HepG2 (cell line): ENCODE results near the gene TMEM107. TPM values are rescaled to one million over a fixed set of nuclear protein-coding genes. Genes with fewer than 3 reads are reported as not detected.

Source experiments
- EEA1 ChIP-seq: sonication (generic); formaldehyde crosslinking; IDR thresholded peaks from 2 replicates; pipeline ENCODE4 v1.5.1; 2020; ENCODE audit warnings: mild to moderate bottlenecking, missing genetic modification reagents, borderline replicate concordance
- IRX3 ChIP-seq: sonication (generic); formaldehyde crosslinking; IDR thresholded peaks from 2 replicates; pipeline ENCODE4 v1.8.1; 2023; ENCODE audit warnings: mild to moderate bottlenecking, low read depth, missing genetic modification reagents, borderline replicate concordance
- NCOR1 ChIP-seq: fragments of 200-600 bp; sonication (generic); IDR thresholded peaks from 2 replicates; pipeline ENCODE4 v1.7.0; 2017; ENCODE audit warnings: antibody characterized with exemption, low read length, borderline replicate concordance
- SMARCE1 ChIP-seq: fragments of 450-650 bp; IDR thresholded peaks from 2 replicates; pipeline ENCODE4 v1.6.1; 2017; ENCODE audit warnings: borderline replicate concordance
- ZFAT ChIP-seq: sonication (generic); formaldehyde crosslinking; conservative IDR thresholded peaks from 2 replicates; pipeline ENCODE4 v1.8.1; 2023; ENCODE audit warnings: missing genetic modification reagents, inconsistent platforms
- ZNF232 ChIP-seq: sonication (generic); formaldehyde crosslinking; IDR thresholded peaks from 2 replicates; pipeline ENCODE4 v1.4.0; 2020; ENCODE audit warnings: missing genetic modification reagents, borderline replicate concordance
- ZNF3 ChIP-seq: IDR thresholded peaks from 2 replicates; pipeline ENCODE4 v1.7.0; 2017; ENCODE audit warnings: inconsistent platforms
- ZNF33B ChIP-seq: sonication (generic); formaldehyde crosslinking; IDR thresholded peaks from 2 replicates; pipeline ENCODE4 v1.5.1; 2020; ENCODE audit warnings: mild to moderate bottlenecking, missing genetic modification reagents
- ZNF431 ChIP-seq: sonication (generic); formaldehyde crosslinking; IDR thresholded peaks from 2 replicates; pipeline ENCODE4 v1.9.0; 2022; ENCODE audit warnings: missing genetic modification reagents, low read depth, mild to moderate bottlenecking, borderline replicate concordance
- ZNF543 ChIP-seq: sonication (generic); formaldehyde crosslinking; IDR thresholded peaks from 2 replicates; pipeline ENCODE4 v1.4.0; 2020; ENCODE audit warnings: mild to moderate bottlenecking, missing genetic modification reagents
- ZNF788 ChIP-seq: sonication (generic); formaldehyde crosslinking; IDR thresholded peaks from 2 replicates; pipeline ENCODE4 v1.5.0; 2020; ENCODE audit warnings: mild to moderate bottlenecking, missing genetic modification reagents, borderline replicate concordance
- ZSCAN22 ChIP-seq: sonication (generic); formaldehyde crosslinking; IDR thresholded peaks from 2 replicates; pipeline ENCODE4 v1.4.0; 2020; ENCODE audit warnings: mild to moderate bottlenecking, missing genetic modification reagents
- polyA plus RNA-seq, 8 experiments: library from polyadenylated mRNA; depleted of rRNA in 3 of 8; stranded (reverse) in 7 of 8; unstranded in 1 of 8; fragments of >200 nt; fragmentation: Illumina TruSeq in 4 of 8; extraction: Trizol in 4 of 8; gene quantifications; 2 replicates each; pipeline versions ENCODE4 v1.2.1 to v1.2.3, GENCODE V29; 2011 to 2016; ENCODE audit warnings: low read depth in 4 of 8, missing spikeins in 1 of 8, mixed read lengths in 1 of 8; ENCODE audit not compliant: insufficient read depth in 1 of 8
- total RNA-seq, 5 experiments: library from RNA; depleted of rRNA; stranded (reverse); fragments of >200 nt; fragmentation: Illumina TruSeq; extraction: Trizol; gene quantifications; 2 replicates each; pipeline ENCODE4 v1.2.3, GENCODE V29; 2016; ENCODE audit warnings: low read depth in 1 of 5
- TF ChIP-seq, protein P1 (sequence below): sonication (generic); formaldehyde crosslinking; IDR thresholded peaks from 2 replicates; pipeline ENCODE4 v1.4.0; 2020; ENCODE audit warnings: mild to moderate bottlenecking, missing genetic modification reagents
- TF ChIP-seq, protein P2 (sequence below): sonication (generic); formaldehyde crosslinking; IDR thresholded peaks from 2 replicates; pipeline ENCODE4 v1.5.0; 2020; ENCODE audit warnings: missing genetic modification reagents
- TF ChIP-seq, protein P3 (sequence below), 2 experiments: fragments of 450-650 bp in 1 of 2; sonication (generic) in 1 of 2; formaldehyde crosslinking in 1 of 2; IDR thresholded peaks; 2 replicates each; pipeline versions ENCODE4 v1.6.1 to v1.8.0; 2016 to 2022; ENCODE audit warnings: antibody characterized with exemption in 1 of 2, mild to moderate bottlenecking in 1 of 2, missing genetic modification reagents in 1 of 2

TMEM107 gene
- total and polyA plus RNA-seq, 2 of the 13 experiments (the other 11 are each of a cell fraction or from before 2014, with no cell fraction given): 7.2 to 15.3 TPM

DNA sequence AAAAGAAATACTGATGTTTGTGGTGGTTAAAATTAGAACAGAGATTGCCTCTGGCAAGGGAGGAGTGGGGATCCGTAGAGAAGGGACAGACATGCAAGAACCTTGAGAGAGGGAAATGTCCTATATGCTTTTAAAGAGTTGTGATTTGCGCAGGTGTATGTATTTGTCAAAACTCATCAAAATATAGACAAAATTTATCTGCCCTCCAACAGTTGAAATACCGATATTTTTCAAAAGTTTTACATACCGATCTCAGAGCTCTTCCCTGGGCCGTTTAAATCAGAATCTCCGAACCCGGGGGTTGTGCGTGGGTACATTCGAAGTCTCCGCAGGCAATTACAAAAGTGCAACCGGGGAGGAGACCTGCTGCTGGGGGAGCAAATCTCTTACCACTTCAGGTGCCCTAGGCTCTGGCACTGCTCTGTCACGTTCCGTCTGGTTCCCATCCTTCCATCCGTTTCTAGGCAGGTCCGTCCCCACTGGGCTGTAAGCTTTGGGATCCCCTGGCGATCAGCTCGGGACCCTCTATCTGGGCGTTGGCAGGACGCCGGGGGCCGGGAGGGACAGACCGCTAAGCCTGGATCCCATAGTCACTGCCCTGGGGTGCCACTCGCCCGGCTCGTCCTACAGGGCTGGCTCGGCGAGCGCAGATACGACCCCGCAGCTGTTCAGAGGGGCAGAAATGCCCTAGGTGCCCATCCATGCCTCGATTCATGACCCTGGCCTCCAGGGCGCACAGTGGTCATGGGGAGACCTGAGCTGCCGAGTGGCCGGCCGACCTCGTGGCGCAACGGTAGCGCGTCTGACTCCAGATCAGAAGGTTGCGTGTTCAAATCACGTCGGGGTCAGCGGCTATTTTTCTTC, 9.6 kb upstream of the TMEM107 start (continued):
- TF ChIP-seq IRX3 (no peak), NCOR1 (no peak; the same call in 1 of the 2 replicates), ZNF431 (no peak), ZNF3 (no peak), ZNF543 (CRISPR knock-in tag) (no peak; the same call in 1 of the 2 replicates), SMARCE1 (no peak), EEA1 (no peak), ZFAT (no peak), ZNF788 (CRISPR knock-in tag) (peak; percentile 75), ZSCAN22 (no peak), ZNF232 (CRISPR knock-in tag) (peak; percentile 46; the same call in 1 of the 2 replicates), ZNF33B (CRISPR knock-in tag) (no peak)
- TF ChIP-seq, protein P1, sequence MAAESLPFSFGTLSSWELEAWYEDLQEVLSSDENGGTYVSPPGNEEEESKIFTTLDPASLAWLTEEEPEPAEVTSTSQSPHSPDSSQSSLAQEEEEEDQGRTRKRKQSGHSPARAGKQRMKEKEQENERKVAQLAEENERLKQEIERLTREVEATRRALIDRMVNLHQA (CRISPR knock-in tag): no peak
- TF ChIP-seq, protein P2, sequence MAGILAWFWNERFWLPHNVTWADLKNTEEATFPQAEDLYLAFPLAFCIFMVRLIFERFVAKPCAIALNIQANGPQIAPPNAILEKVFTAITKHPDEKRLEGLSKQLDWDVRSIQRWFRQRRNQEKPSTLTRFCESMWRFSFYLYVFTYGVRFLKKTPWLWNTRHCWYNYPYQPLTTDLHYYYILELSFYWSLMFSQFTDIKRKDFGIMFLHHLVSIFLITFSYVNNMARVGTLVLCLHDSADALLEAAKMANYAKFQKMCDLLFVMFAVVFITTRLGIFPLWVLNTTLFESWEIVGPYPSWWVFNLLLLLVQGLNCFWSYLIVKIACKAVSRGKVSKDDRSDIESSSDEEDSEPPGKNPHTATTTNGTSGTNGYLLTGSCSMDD (CRISPR knock-in tag): no peak
- TF ChIP-seq, protein P3, sequence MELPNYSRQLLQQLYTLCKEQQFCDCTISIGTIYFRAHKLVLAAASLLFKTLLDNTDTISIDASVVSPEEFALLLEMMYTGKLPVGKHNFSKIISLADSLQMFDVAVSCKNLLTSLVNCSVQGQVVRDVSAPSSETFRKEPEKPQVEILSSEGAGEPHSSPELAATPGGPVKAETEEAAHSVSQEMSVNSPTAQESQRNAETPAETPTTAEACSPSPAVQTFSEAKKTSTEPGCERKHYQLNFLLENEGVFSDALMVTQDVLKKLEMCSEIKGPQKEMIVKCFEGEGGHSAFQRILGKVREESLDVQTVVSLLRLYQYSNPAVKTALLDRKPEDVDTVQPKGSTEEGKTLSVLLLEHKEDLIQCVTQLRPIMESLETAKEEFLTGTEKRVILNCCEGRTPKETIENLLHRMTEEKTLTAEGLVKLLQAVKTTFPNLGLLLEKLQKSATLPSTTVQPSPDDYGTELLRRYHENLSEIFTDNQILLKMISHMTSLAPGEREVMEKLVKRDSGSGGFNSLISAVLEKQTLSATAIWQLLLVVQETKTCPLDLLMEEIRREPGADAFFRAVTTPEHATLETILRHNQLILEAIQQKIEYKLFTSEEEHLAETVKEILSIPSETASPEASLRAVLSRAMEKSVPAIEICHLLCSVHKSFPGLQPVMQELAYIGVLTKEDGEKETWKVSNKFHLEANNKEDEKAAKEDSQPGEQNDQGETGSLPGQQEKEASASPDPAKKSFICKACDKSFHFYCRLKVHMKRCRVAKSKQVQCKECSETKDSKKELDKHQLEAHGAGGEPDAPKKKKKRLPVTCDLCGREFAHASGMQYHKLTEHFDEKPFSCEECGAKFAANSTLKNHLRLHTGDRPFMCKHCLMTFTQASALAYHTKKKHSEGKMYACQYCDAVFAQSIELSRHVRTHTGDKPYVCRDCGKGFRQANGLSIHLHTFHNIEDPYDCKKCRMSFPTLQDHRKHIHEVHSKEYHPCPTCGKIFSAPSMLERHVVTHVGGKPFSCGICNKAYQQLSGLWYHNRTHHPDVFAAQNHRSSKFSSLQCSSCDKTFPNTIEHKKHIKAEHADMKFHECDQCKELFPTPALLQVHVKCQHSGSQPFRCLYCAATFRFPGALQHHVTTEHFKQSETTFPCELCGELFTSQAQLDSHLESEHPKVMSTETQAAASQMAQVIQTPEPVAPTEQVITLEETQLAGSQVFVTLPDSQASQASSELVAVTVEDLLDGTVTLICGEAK (IDR thresholded peaks at IDR 0.05): no peak
- TF ChIP-seq, protein P3 (CRISPR knock-in tag; IDR thresholded peaks at IDR 0.05): no peak
